ENCODE results near the gene FOXO1.

DNA sequence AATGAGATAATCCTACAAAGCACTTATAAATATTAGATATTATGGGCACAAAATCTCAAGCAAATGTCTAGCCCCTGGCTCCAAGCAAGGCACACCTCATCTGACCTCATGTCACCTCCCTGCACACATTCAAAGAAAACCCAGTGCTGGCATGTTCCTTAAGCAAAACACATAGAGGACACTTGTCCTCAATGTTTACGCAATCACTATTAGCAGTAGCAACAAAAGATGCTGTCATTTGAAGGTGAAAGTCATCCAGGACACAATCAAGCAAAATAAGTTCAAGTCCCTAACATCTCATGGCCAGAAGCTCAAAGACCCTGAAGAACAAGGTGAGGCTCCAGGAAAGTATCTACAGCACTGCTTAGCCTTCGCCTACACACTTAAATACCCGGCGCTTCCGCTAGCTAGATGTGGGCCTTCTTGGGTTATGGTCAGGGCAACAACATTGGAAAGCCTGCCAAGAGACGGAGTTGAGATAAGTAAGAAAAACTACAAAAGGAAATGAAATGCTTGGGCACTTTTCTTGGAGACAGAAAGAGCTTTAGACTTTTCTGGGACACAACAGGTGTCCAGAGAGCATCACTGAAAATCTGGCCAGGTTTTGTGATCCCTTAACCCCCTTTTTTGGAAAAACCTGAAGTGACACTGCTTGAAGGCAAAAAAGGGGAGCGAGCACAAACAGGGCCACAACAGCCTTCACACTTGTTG is 85.7 kb downstream of the FOXO1 start:
- TF ChIP-seq CTCF (IDR thresholded peaks at IDR 0.05) (no peak), POLR2A (IDR thresholded peaks at IDR 0.05) (no peak)

Data from lower leg skin (tissue), 3 donors.